IPS-NIHi11 (cell line): ENCODE data around the gene TARBP2.
"Not testable (repeated sequence)": the region's sequence is repeated elsewhere in the genome, so short reads cannot be mapped to it uniquely, and the experiment has no call there.

Source experiments
- DNase-seq: peaks from one replicate; pipeline ENCODE4 v3.0.0; 2012; ENCODE audit warnings: mixed read lengths, low spot score

The TARBP2 gene

GRCh38 chr12:53514628-53515290, 13.7 kb downstream of the TARBP2 start:
- no peak for DNase-seq

- no peak for DNase-seq
Observed at GRCh38 chr12:53515291-53515680, 14.2 kb downstream of the TARBP2 start.

- no peak for DNase-seq
Observed at GRCh38 chr12:53516758-53517455, 15.8 kb downstream of the TARBP2 start.

GRCh38 chr12:53518381-53518780, 17.3 kb downstream of the TARBP2 start:
- no peak for DNase-seq

GRCh38 chr12:53523131-53523530, 22.0 kb downstream of the TARBP2 start:
- no peak for DNase-seq

GRCh38 chr12:53524476-53524875, 23.4 kb downstream of the TARBP2 start:
- no peak for DNase-seq

GRCh38 chr12:53530061-53530460, 29.0 kb downstream of the TARBP2 start:
- DNase-seq = no peak

- no peak for DNase-seq
Observed at GRCh38 chr12:53530920-53531319, 29.8 kb downstream of the TARBP2 start.

- no peak for DNase-seq
Observed at GRCh38 chr12:53532021-53532420, 30.9 kb downstream of the TARBP2 start.

GRCh38 chr12:53532524-53533445, 31.7 kb downstream of the TARBP2 start:
- DNase-seq = no peak

GRCh38 chr12:53533471-53533870, 32.4 kb downstream of the TARBP2 start:
- DNase-seq = no peak

- DNase-seq = no peak
Observed at GRCh38 chr12:53536962-53537361, 35.9 kb downstream of the TARBP2 start.

- DNase-seq = no peak
Observed at GRCh38 chr12:53538209-53538689, 37.2 kb downstream of the TARBP2 start.

GRCh38 chr12:53539526-53539925, 38.4 kb downstream of the TARBP2 start:
- DNase-seq = no peak

GRCh38 chr12:53543539-53543938, 42.5 kb downstream of the TARBP2 start:
- peak; percentile 77 for DNase-seq

GRCh38 chr12:53548354-53548753, 47.3 kb downstream of the TARBP2 start:
- not testable (repeated sequence) for DNase-seq

- DNase-seq = not testable (repeated sequence)
Observed at GRCh38 chr12:53550131-53550530, 49.0 kb downstream of the TARBP2 start.

- DNase-seq = no peak
Observed at GRCh38 chr12:53550595-53550994, 49.5 kb downstream of the TARBP2 start.

- no peak for DNase-seq
Observed at GRCh38 chr12:53551889-53552291, 50.8 kb downstream of the TARBP2 start.

GRCh38 chr12:53552361-53553327, 51.6 kb downstream of the TARBP2 start:
- DNase-seq = no peak
